ENCODE results near the gene MROH8.

MROH8 gene

DNA sequence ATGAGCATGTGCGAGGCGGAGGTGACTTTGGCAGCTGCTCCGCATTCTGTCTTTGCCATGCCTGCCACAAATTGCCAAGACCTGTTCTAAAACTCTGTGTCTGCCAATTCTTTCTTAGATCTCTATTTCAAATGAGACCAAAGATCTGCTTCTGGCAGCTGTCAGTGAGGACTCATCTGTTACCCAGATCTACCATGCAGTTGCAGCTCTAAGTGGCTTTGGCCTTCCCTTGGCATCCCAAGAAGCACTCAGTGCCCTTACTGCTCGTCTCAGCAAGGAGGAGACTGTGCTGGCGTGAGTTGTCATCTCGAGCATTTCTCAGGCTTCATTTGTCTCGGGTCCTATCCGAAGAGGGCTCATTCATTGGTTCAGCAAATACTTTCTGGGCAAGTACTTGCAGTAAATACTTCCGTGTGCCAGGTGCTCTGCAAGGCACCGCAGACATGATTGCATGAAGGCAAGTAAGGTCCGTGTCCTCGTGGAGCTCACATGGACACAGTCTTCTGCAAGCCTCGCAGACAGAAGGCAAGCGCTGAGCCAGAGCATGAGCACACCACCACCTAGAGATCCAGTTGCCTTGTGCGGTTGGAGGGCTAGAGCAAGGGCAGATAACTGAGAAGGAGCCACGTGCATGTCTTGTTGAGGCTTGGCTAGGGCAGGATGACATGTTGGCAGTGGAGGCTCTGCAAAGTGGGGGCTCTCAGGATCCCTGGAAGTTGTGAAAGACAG is 19.7 kb upstream of the MROH8 start:
- DNase-seq (ENCODE audit: low read depth, low spot score), result no peak

DNA sequence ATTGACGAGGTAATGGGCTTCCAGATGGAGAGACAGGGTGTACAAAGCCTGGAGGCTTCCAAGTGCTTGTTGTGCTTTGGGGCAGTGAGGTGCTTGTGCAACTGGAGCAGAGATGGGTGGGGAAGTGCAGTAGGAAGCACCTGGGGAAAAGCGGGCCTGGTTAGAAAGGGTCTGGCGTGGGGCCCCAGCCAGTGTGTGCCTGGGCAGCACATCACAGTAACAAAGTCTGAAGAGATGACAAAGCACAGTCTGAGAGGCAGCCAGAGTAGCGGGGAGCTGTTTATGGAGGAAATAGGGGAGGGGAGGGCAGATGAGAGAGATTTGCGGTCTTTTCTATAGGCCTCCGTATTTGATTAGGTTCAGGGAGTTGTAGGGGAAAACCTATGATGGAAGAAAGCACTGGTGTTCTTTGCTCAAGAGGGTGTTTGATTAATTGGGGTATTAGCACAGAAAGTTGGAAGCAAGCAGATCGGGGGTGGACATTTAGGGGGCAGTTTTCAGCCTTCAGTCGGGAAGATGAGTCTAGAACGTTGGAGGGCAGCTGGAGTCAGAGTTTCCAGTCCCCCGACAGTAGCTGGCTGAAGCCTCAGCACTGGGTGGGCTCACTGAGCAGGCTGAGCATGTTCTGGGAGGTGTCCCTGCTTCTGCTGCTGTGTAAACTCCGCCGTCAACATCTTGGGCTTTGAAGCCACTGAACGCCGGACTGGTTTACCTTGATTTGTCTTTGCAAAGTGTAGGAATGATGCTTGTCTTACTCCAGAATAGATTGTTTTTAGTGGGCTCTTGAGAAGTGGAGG is 15.5 kb upstream of the MROH8 start:
- DNase-seq (ENCODE audit: low read depth, low spot score), result no peak

DNA sequence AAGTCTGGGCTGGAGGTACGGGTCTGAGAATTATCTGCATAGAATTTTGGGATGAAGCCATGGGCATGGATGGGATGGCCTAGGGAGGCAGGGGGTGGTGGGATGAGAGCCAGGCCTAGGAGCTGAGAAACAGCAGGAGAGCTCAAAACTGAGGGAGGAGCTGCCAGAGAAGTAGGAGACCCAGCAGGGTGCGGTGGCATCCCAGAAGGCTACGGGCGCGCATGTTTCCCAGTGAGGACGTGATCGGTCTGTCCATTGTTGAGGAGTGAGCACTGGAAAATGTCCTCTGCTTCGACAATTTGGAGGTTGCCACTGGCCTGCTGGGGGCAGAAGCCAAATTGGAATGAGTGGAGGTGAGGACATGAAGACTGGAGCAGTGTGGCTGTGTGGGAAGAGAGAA is 14.5 kb upstream of the MROH8 start:
- no peak for DNase-seq (ENCODE audit: low read depth, low spot score)

- DNase-seq (ENCODE audit: low read depth, low spot score), result no peak
Observed at GRCh38 chr20:37193226-37193625, 13.9 kb upstream of the MROH8 start.

- peak; percentile 45 for DNase-seq (ENCODE audit: low read depth, low spot score)
Observed at GRCh38 chr20:37192137-37192854, 12.9 kb upstream of the MROH8 start.

- no peak for DNase-seq (ENCODE audit: low read depth, low spot score)
Observed at GRCh38 chr20:37190354-37191112, 11.2 kb upstream of the MROH8 start.

- DNase-seq (ENCODE audit: low read depth, low spot score), result no peak
Observed at GRCh38 chr20:37189416-37190016, 10.2 kb upstream of the MROH8 start.

- no peak for DNase-seq (ENCODE audit: low read depth, low spot score)
Observed at GRCh38 chr20:37188787-37189186, 9.4 kb upstream of the MROH8 start.

GRCh38 chr20:37185686-37186085 is 6.3 kb upstream of the MROH8 start:
- no peak for DNase-seq (ENCODE audit: low read depth, low spot score)

- DNase-seq (ENCODE audit: low read depth, low spot score), result no peak
Observed at GRCh38 chr20:37179683-37180524, 556 bp upstream of the MROH8 start.

GRCh38 chr20:37172836-37173235 is 6.5 kb downstream of the MROH8 start:
- DNase-seq (ENCODE audit: low read depth, low spot score), result no peak

DNA sequence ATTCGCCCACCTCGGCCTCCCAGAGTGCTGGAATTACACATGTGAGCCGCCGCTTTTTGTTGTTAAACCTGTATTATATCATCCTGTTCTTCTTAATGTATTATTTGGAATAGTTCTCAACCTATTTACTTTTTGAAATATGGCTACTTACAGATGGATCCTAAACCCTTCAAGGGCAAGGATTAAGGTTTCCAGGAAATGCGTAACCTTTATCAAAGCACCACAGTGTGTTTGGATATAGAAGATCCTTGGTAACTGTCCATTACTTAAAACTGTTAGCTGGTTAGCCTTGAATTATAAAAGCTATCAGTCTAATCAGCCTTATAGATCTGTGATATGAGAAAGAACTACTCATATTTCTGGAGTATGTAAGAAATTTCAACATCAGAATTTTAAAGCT is 12.5 kb downstream of the MROH8 start:
- no peak for DNase-seq (ENCODE audit: low read depth, low spot score)

DNA sequence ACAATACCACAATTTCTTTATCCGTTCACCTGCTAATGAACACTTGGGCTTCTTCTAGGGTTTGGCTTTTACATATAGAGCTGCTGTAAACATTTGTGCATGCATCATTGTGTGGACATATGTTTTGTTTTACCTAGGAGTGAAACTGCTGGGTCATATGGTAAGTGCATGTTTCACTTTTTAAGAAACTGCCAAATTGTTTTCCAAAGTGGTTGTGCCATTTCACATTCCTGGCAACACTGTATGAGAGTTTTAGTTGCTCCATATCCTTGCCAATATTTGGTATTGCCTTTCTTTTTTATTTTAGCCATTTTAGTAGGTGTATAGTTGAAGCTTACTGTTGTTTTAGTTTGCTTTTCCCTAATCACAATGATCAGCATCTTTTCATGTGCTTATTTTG is 14.3 kb downstream of the MROH8 start:
- DNase-seq (ENCODE audit: low read depth, low spot score), result no peak

DNA sequence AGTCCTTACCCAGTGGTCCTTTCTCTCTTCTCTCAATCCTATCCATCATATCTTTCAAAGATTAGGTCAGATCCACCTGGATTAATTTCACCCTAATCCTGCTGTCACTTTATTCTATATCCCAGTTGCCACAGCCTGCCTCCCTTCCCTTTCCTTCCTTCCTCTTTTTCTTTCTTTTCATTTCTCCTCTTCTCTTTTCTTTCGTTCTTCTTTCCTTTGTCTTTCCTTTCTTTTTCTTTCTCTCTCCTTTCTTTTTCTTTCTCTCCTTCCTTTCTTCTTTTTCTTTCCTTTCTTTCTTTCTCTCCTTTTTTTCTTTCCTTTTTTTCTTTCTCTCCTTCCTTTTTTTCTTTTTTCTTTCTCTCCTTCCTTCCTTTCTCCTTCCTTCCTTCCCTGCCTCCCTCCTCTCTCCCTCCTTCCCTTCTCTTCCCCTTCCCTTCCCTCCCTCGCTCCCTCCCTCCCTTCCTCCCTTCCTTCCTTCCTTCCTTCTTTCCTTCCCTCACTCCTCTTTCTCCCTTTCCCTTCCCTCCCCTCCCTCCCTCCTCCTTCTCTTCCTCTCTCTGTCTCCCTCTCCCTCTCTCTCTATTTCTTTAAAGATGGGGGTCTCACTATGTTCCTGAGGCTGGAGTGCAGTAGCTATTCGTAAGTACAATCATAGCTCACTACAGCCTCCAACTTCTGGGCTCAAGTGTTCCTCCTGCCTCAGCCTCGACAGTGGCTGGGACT is 15.4 kb downstream of the MROH8 start:
- DNase-seq (ENCODE audit: low read depth, low spot score), result no peak

GRCh38 chr20:37162646-37163045 is 16.7 kb downstream of the MROH8 start:
- DNase-seq (ENCODE audit: low read depth, low spot score), result no peak

DNA sequence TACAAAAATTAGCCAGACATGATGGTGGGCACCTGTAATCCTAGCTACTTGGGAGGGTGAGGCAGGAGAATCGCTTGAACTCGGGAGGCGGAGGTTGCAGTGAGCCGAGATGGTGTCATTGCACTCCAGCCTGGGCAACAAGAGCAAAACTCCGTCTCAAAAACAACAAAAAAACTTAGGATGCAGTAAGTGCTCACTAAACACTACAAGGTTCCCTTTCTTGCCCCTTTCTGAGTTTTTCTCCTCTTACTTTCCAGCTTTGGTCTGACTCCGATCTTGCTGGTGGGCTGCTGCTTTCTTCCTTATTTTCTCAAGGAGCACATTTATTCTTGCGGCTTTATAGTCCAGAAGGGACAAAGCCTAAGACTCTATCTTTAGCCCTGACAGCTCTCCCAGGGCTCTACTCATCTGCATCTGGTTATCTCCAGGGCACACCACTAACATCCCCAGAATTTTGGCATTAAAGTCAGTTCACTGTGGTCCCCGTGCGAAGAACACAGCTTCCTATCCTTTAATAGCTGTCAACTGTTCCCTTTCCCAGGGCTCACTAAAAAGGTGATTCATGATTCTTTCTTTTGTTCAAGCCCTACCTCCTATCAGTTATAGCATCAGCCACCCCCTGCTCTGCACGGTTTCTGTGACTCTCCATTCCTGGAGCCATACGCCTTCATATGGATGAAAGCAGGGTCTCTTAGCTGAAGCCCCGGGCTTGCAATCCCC is 17.4 kb downstream of the MROH8 start:
- no peak for DNase-seq (ENCODE audit: low read depth, low spot score)

GRCh38 chr20:37160683-37161082 is 18.7 kb downstream of the MROH8 start:
- DNase-seq (ENCODE audit: low read depth, low spot score), result no peak

DNA sequence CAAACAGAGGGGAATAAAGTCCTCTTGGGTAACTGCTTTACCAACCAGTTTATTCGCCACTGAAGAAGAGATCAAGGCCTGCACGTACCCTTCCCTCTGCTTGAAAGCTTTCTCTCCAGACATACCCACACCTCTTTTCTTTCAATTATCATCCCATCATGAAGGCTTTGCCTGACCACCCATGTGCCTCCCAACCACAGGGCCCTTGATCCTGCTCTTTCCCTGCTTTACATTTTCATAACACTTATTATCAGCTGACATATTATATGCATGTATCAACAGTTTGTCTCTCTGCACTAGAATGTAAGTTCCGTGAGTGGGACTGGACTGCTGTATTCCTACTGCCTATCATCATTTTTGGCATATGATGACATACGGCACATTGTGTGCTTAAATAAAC is 21.1 kb downstream of the MROH8 start:
- DNase-seq (ENCODE audit: low read depth, low spot score), result no peak

GRCh38 chr20:37155987-37156386 is 23.4 kb downstream of the MROH8 start:
- DNase-seq (ENCODE audit: low read depth, low spot score), result no peak
